ENCODE data around the gene CHCHD10. TPM values are rescaled to one million over a fixed set of nuclear protein-coding genes. Genes with fewer than 3 reads are reported as not detected.

CHCHD10 gene
- polyA plus RNA-seq, 1 of the 3 experiments (the other 2 are of a cell fraction): 70.1 TPM

GRCh38 chr22:23803001-23803819 lies 35.4 kb upstream of the CHCHD10 start:
- Histone ChIP-seq H4K20me1 (ENCODE audit: insufficient read depth) (no peaks in the 10 kb centered on the region), H3K9me2 (no peaks in the 10 kb centered on the region), H3K27me3 (ENCODE audit: insufficient read depth) (no peaks in the 10 kb centered on the region), H3K9ac (no peak overlapping the region), H3K4me1 (ENCODE audit: control insufficient read depth in 1 of 2, insufficient read depth in 2 of 2, low read depth in 1 of 2, low read length in 1 of 2) (no peaks in the 10 kb centered on the region), H3K9me3 (no peaks in the 10 kb centered on the region), H3K36me3 (replicated peaks in 1 of 2; ENCODE audit: control insufficient read depth in 1 of 2, insufficient read depth in 2 of 2, low read length in 1 of 2) (peaks cover 46 to 60% of the 10 kb centered on the region in 2 experiments), H3K4me3 (ENCODE audit: low read depth in 2 of 2, low read length in 1 of 2) (no peak overlapping the region), H3K79me2 (ENCODE audit: insufficient read depth) (no peaks in the 10 kb centered on the region), H3K4me2 (no peak overlapping the region), H3K27ac (ENCODE audit: low read depth in 2 of 2, low read length in 1 of 2) (no peak overlapping the region), H3F3A (replicated peaks; ENCODE audit: insufficient read depth) (no peaks in the 10 kb centered on the region), H2AFZ (ENCODE audit: low read depth) (no peak overlapping the region)
- no peak for TF ChIP-seq NRF1 (IDR thresholded peaks at IDR 0.05; ENCODE audit: low read depth, low read length)
- TF ChIP-seq, protein P1, sequence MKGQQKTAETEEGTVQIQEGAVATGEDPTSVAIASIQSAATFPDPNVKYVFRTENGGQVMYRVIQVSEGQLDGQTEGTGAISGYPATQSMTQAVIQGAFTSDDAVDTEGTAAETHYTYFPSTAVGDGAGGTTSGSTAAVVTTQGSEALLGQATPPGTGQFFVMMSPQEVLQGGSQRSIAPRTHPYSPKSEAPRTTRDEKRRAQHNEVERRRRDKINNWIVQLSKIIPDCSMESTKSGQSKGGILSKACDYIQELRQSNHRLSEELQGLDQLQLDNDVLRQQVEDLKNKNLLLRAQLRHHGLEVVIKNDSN (IDR thresholded peaks at IDR 0.05; ENCODE audit: borderline replicate concordance, low read depth): no peak
- ChIA-PET CTCF (interaction anchor here (0.7 kb wide), 1 partner anchor 47 kb away, joined by 3 read pairs; no protein-coding TSS in a partner anchor), POLR2A (no interaction called here)
- WGBS (ENCODE audit: low lambda C conversion rate): 89% methylated on average over 19 of the region's 21 CpGs
- DNase-seq: no peak

DNA sequence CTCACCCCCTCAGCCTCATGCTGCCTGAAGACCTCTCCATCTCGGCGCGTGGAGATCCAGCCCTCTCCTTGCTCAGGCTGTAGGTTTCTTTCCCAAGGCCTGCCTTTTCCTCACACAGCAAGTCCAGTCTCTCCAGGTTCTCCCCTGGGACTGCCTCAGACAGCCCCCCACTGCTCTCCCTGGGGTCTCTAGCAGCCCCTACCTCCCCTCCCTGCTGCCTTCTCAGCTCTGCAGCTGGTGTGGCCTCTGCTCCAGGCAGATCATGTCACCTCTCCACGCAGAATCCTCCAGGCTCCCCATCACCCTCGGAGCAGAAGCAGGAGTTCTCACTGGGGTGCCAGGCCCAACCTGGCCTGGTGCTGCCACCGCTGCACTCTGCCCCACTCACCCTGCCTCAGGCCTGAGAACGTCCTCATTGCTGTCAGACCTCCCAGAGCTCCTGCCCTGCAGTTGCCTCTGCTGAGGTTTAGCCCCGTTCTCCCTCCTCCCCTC lies 34.2 kb upstream of the CHCHD10 start:
- Histone ChIP-seq H3K4me1 (ENCODE audit: control insufficient read depth in 1 of 2, insufficient read depth in 2 of 2, low read depth in 1 of 2, low read length in 1 of 2) (no peaks in the 10 kb centered on the region), H3K27me3 (ENCODE audit: insufficient read depth) (no peaks in the 10 kb centered on the region), H3K4me3 (ENCODE audit: low read depth in 2 of 2, low read length in 1 of 2) (no peak overlapping the region), H3F3A (replicated peaks; ENCODE audit: insufficient read depth) (no peaks in the 10 kb centered on the region), H4K20me1 (ENCODE audit: insufficient read depth) (no peaks in the 10 kb centered on the region), H3K9me3 (no peaks in the 10 kb centered on the region), H3K4me2 (no peak overlapping the region), H3K79me2 (ENCODE audit: insufficient read depth) (0 out of 2 replicates have a peak, but pooled peaks cover 2% of the 10 kb centered on the region), H2AFZ (ENCODE audit: low read depth) (no peak overlapping the region), H3K9ac (no peak overlapping the region), H3K36me3 (replicated peaks in 1 of 2; ENCODE audit: control insufficient read depth in 1 of 2, insufficient read depth in 2 of 2, low read length in 1 of 2) (peaks cover 46 to 64% of the 10 kb centered on the region in 2 experiments), H3K9me2 (no peaks in the 10 kb centered on the region), H3K27ac (ENCODE audit: low read depth in 2 of 2, low read length in 1 of 2) (no peak overlapping the region)
- ChIA-PET POLR2A (no interaction called here), CTCF (interaction anchor here (0.5 kb wide), 1 partner anchor 396 kb away, joined by 3 read pairs; no protein-coding TSS in a partner anchor)
- 96% methylated on average over 8 of the region's 8 CpGs for WGBS (ENCODE audit: low lambda C conversion rate)
- TF ChIP-seq CTCF (IDR thresholded peaks at IDR 0.05): no peak
- TF ChIP-seq FOSL2 (IDR thresholded peaks at IDR 0.05; ENCODE audit: borderline replicate concordance, low read depth): no peak
- no peak for TF ChIP-seq MXI1 (IDR thresholded peaks at IDR 0.05; ENCODE audit: low read depth, low read length)
- no peak for TF ChIP-seq JUND (IDR thresholded peaks at IDR 0.05)
- no peak for TF ChIP-seq TEAD4 (IDR thresholded peaks at IDR 0.05; ENCODE audit: borderline replicate concordance, insufficient read depth)
- TF ChIP-seq GATA2 (CRISPR knock-in tag; IDR thresholded peaks at IDR 0.05): no peak
- no peak for TF ChIP-seq REST (IDR thresholded peaks at IDR 0.05; ENCODE audit: low read depth, low read length)
- TF ChIP-seq NFIC (IDR thresholded peaks at IDR 0.05; ENCODE audit: borderline replicate concordance): no peak
- no peak for DNase-seq
